CD4-positive, alpha-beta T cell (primary cell): Measurements from ENCODE around the gene NGDN. TPM values are rescaled to one million over a fixed set of nuclear protein-coding genes. Genes with fewer than 3 reads are reported as not detected.

ENCODE experiments used
- ATAC-seq: fragments of 200-7000 bp; cut with Tn5 transposase; one replicate; pipeline ENCODE4 v1.10.0; 2022; ENCODE audit warnings: mild to moderate bottlenecking; ENCODE audit not compliant: poor library complexity
- CTCF ChIA-PET: fragments of 350-600 bp; sonication (Branson Sonifier 250); formaldehyde crosslinking; loops from one replicate; lab custom pipeline; 2021; ENCODE audit warnings: antibody characterized with exemption, inconsistent platforms; lab: Charles Lee
- POLR2A ChIA-PET: fragments of 350-600 bp; sonication (Branson Sonifier 250); formaldehyde crosslinking; loops from one replicate; lab custom pipeline; 2021; ENCODE audit warnings: antibody characterized with exemption, inconsistent platforms; lab: Charles Lee
- DNase-seq, 14 experiments: peaks; one replicate each; pipeline ENCODE4 v3.0.0-alpha.2; 2013 to 2020; ENCODE audit warnings: mixed read lengths in 2 of 14
- H3K27ac ChIP-seq, 2 donors: one replicate each; pipeline versions ENCODE4 v1.5.1 to v1.7.0; 2013; ENCODE audit warnings: low read length in 2 of 2, low read depth in 1 of 2, mild to moderate bottlenecking in 1 of 2
- H3K27me3 ChIP-seq, 2 experiments: 1 replicate in 1 of 2; 2 replicates in 1 of 2; pipeline versions ENCODE4 v1.6.1 to v1.7.0; 2013; ENCODE audit warnings: low read length in 2 of 2, control low read depth in 1 of 2, mild to moderate bottlenecking in 1 of 2, moderate library complexity in 1 of 2; ENCODE audit not compliant: insufficient read depth in 2 of 2, control insufficient read depth in 1 of 2
- H3K36me3 ChIP-seq: one replicate; pipeline ENCODE4 v1.6.1; 2013; ENCODE audit warnings: low read length, control low read depth; ENCODE audit not compliant: insufficient read depth
- H3K4me1 ChIP-seq: one replicate; pipeline ENCODE4 v1.6.1; 2013; ENCODE audit warnings: low read length, control low read depth; ENCODE audit not compliant: insufficient read depth
- H3K4me3 ChIP-seq: one replicate; pipeline ENCODE4 v1.5.1; 2013; ENCODE audit warnings: mild to moderate bottlenecking, low read length, moderate library complexity
- H3K9me3 ChIP-seq, 2 experiments: 1 replicate in 1 of 2; 2 replicates in 1 of 2; pipeline versions ENCODE4 v1.6.1 to v1.7.0; 2013; ENCODE audit warnings: low read length in 2 of 2, mild to moderate bottlenecking in 2 of 2, control low read depth in 1 of 2, moderate library complexity in 1 of 2; ENCODE audit not compliant: control insufficient read depth in 1 of 2, insufficient read depth in 1 of 2
- H3K27ac Mint-ChIP-seq: one replicate; pipeline ENCODE4 v1.8.0; 2020; ENCODE audit warnings: mixed read lengths
- H3K27me3 Mint-ChIP-seq: one replicate; pipeline ENCODE4 v1.8.0; 2021; ENCODE audit warnings: mixed read lengths
- H3K36me3 Mint-ChIP-seq: one replicate; pipeline ENCODE4 v1.8.0; 2021; ENCODE audit warnings: low read depth, mixed read lengths
- H3K4me1 Mint-ChIP-seq: one replicate; pipeline ENCODE4 v1.8.0; 2021; ENCODE audit warnings: low read depth, mixed read lengths
- H3K4me3 Mint-ChIP-seq: one replicate; pipeline ENCODE4 v1.8.0; 2020; ENCODE audit warnings: mild to moderate bottlenecking, mixed read lengths
- H3K9me3 Mint-ChIP-seq: one replicate; pipeline ENCODE4 v1.8.0; 2020; ENCODE audit warnings: mixed read lengths
- intact Hi-C, 2 experiments: fragments of 100-400 bp; cut with DNase I in 1 of 2; cut with micrococcal nuclease in 1 of 2; formaldehyde crosslinking; loops; one replicate each; pipeline versions ENCODE4 v1.15.1 to v1.9.0; 2023 to 2025; cut with DNase I, micrococcal nuclease
- total RNA-seq, 174 experiments: library from RNA in 2 of 174; stranded (reverse) in 2 of 174; gene quantifications; one replicate each; pipeline ENCODE4 v1.2.3 and lab custom pipeline; 2021 to 2026
- TF ChIP-seq, protein P1 (sequence below): fragments of 200-600 bp; IDR thresholded peaks from one replicate; pipeline ENCODE4 v1.8.0; 2022; ENCODE audit warnings: antibody characterized with exemption, mild to moderate bottlenecking

Gene NGDN
- total RNA-seq, 2 experiments from 2014 or later: 146 to 149 TPM

DNA sequence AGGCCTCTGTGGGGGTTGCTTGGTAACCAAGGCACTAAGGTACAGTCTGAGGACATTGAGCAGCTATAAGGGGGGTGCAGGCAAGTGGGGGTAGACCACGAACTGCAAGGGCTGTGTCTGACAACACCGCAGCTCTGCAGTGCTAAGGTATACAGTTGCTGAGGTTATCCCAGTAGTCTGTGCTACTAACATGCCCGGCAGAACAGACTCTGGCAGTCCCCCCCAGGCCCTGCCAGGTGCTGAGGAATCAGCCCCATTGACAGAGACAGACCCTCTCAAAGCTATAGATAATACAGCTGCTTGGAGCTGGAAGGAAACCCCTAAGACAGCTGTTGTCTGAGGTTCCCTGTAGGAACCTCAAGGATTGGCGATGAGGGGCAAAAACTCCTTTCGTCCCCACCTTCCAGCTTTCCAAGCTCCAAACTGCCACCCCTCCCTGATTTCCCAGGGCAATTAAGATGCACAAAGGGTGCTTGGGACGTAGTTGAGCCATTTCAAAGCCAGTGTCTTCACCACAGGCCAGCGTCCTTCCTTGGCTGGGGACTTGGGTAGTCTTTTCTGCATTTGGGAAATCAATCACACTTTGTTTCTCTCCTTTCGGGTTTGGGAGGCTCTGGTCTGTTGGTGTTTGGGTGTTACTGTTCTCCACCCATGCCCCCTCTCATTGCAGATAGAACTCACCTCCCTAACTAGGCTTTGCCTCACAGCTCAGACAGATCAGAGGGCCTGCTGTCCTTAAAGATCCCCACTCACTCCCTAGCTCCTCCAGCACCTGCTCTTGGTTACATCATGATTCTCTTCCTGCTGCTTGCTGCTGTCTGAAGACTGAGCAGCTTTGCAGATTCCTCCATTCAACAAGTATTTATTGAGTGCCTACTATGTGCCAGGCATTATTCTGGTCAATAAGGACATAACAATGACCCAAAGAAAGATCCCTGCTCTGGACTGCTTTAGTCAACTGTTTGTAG, 32.1 kb upstream of the NGDN start:
- no peak overlapping the region for H3K4me3 Mint-ChIP-seq
- no peak for ATAC-seq
- Histone ChIP-seq H3K36me3 (no peaks in the 10 kb centered on the region), H3K4me3 (no peak overlapping the region), H3K4me1 (no peaks in the 10 kb centered on the region), H3K27me3 (no peaks in the 10 kb centered on the region), H3K27ac (no peak overlapping the region), H3K9me3 (no peaks in the 10 kb centered on the region)
- H3K36me3 Mint-ChIP-seq: no peaks in the 10 kb centered on the region
- POLR2A ChIA-PET: no interaction called here
- no peak overlapping the region for H3K27ac Mint-ChIP-seq
- no peaks in the 10 kb centered on the region for H3K9me3 Mint-ChIP-seq
- intact Hi-C loops: no loop called here
- TF ChIP-seq, protein P1, sequence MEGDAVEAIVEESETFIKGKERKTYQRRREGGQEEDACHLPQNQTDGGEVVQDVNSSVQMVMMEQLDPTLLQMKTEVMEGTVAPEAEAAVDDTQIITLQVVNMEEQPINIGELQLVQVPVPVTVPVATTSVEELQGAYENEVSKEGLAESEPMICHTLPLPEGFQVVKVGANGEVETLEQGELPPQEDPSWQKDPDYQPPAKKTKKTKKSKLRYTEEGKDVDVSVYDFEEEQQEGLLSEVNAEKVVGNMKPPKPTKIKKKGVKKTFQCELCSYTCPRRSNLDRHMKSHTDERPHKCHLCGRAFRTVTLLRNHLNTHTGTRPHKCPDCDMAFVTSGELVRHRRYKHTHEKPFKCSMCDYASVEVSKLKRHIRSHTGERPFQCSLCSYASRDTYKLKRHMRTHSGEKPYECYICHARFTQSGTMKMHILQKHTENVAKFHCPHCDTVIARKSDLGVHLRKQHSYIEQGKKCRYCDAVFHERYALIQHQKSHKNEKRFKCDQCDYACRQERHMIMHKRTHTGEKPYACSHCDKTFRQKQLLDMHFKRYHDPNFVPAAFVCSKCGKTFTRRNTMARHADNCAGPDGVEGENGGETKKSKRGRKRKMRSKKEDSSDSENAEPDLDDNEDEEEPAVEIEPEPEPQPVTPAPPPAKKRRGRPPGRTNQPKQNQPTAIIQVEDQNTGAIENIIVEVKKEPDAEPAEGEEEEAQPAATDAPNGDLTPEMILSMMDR: no peak
- H3K27me3 Mint-ChIP-seq: peaks cover 14% of the 10 kb centered on the region
- CTCF ChIA-PET: interaction anchor here (0.6 kb wide), 1 partner anchor 138 kb away, joined by 3 read pairs; no protein-coding TSS in a partner anchor
- peaks cover 7% of the 10 kb centered on the region for H3K4me1 Mint-ChIP-seq
- no peak for DNase-seq

GRCh38 chr14:23438101-23438971, 31.2 kb upstream of the NGDN start:
- Histone ChIP-seq H3K4me1 (no peaks in the 10 kb centered on the region), H3K27me3 (no peaks in the 10 kb centered on the region), H3K4me3 (no peak overlapping the region), H3K9me3 (no peaks in the 10 kb centered on the region), H3K27ac (no peak overlapping the region), H3K36me3 (no peaks in the 10 kb centered on the region)
- DNase-seq: no peak
- Mint-ChIP-seq H3K27ac (peak overlapping the region; percentile 65), H3K4me3 (peak overlapping the region; percentile 40), H3K27me3 (peaks cover 15% of the 10 kb centered on the region), H3K9me3 (no peaks in the 10 kb centered on the region), H3K36me3 (no peaks in the 10 kb centered on the region), H3K4me1 (peaks cover 7% of the 10 kb centered on the region)
- TF ChIP-seq, protein P1: no peak
- intact Hi-C loops: no loop called here
- POLR2A ChIA-PET: interaction anchor here (0.6 kb wide), 1 partner anchor 712 kb away, joined by 3 read pairs; no protein-coding TSS in a partner anchor
- no peak for ATAC-seq
- CTCF ChIA-PET: no interaction called here

- Histone ChIP-seq H3K4me3 (no peak overlapping the region), H3K27ac (no peak overlapping the region), H3K9me3 (no peaks in the 10 kb centered on the region), H3K36me3 (no peaks in the 10 kb centered on the region), H3K27me3 (no peaks in the 10 kb centered on the region), H3K4me1 (no peaks in the 10 kb centered on the region)
- TF ChIP-seq, protein P1: no peak
- ATAC-seq (no peak), DNase-seq (no peak)
- ChIA-PET CTCF (no interaction called here), POLR2A (no interaction called here)
- Mint-ChIP-seq H3K9me3 (no peaks in the 10 kb centered on the region), H3K36me3 (no peaks in the 10 kb centered on the region), H3K27ac (no peak overlapping the region), H3K27me3 (peaks cover 11% of the 10 kb centered on the region), H3K4me3 (no peak overlapping the region), H3K4me1 (peaks cover 7% of the 10 kb centered on the region)
- intact Hi-C loops: no loop called here
Measured at GRCh38 chr14:23439107-23439835, 30.2 kb upstream of the NGDN start.
